ENCODE results near the gene GALNT9.
"Not testable (repeated sequence)": the region's sequence is repeated elsewhere in the genome, so short reads cannot be mapped to it uniquely, and the experiment has no call there.

The GALNT9 gene

DNA sequence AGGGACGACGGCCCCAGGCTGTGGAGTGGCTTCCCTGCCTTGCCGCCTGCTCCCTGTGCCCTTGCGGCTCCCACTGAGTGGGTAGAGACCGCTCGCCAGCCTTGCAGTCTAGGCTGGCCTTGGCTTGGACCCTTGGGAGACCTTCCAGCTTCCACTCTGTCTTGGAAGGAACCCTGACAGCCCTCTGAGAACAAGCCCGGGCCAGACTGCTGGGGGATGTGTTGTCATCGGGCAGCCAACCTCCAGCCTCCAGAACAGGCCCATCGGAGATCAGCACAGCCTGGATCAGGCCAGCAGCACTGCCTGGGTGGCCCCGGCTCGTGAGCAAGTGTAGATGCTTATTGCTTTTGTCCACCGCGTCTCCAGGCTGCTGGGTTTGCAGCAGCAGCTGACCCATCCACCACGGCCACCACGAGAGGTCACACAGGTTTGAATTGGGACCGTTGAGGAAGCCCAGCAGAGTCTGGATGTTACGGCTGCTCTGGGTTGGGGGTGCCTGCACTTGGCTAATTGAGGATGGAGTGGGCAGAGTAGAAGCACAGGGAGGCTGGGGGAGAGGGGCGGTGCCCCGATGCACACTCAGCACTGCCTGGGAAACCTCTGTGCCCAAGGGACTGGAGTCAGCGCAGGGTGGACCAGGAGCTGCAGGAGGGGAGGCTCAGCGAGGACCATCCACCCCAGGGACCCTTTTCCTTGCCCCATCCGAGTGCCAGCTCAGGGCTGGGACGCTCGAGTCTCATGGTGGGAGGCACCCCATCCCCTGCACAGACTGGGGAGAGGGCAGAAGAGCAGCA is 129.7 kb downstream of the GALNT9 start:
- DNase-seq (ENCODE audit: low read depth, low spot score) = no peak

DNA sequence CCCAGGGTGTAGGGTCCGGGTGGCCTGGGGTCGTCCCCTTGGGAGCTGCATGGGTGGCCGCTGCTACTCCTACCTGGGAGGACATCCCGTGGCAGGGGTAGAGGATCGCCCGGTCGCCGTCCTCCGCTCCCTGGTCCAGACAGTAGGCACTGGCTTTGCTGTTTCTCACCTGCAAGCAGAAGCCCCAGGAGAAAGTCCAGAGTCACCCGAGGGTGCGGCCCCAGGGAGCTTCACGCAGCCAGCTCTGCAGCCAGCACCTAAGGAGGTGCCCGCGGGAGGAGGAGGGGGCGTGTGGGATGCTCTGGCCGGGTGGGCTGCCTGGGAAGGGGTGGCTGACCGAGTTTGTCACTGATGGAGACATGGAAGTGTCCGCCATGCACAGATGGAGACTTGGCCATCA is 130.3 kb downstream of the GALNT9 start:
- no peak for DNase-seq (ENCODE audit: low read depth, low spot score)

DNA sequence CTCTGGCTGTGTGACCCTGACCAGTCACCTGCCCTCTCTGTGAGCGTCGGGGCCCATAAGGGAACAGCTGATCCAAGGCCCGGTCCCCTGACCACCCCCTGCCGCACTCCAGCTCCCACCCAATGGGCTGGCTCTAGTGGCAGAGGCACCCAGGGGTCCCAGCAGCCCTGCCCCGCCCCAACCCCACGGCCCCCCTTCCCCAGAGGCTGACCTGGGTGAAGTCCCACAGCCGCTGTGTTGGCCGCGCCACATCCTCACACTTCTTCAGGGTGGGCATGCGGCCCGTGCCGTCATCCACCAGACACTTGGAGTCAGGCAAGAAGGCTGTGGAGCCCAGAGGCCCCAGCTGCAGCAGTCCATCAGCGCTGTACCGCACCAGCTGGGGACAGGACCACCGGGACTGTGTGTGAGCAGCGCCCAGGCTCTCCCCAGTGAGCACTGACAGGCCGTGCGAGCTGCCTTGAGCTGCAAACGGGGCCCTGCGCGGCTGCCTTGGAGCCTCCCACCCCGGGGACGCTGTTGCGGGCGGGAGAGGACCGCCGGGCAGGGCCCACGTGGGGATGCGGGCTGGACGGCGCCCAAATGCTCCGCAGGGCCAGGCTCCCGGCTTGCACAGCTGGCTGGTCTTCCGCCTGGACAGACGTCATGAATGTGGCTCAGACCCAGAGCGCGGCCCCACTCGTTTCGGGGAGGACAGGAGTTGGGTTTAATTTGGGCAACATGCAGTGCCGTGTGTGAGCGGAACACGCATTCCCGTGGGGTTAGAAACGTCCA is 131.6 kb downstream of the GALNT9 start:
- DNase-seq (ENCODE audit: low read depth, low spot score) = no peak

DNA sequence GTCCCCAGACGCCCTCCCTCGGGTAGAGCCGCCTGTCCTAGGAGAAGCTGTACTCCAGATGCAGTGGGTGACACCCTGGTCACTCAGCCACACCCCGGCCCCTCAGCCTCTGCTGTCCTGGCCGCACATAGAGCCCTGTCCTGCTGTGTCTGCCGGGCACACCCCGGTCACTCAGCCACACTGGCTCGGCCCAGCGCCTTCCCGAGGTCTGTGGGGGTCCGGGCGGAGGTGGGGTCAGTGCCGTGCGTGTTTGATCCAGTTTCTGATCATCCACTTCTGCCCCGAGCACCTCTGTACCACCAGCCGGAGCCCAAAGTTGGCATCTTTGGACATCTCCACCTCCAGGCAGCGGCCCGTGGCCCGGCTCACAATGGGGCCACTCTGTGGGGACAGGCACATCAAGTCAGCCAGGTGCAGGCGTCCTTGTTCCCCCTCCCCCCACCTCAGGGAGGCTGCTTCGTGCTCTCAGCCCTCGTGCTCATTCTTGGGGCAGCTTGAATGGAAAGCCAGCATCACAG is 132.5 kb downstream of the GALNT9 start:
- DNase-seq (ENCODE audit: low read depth, low spot score) = no peak

DNA sequence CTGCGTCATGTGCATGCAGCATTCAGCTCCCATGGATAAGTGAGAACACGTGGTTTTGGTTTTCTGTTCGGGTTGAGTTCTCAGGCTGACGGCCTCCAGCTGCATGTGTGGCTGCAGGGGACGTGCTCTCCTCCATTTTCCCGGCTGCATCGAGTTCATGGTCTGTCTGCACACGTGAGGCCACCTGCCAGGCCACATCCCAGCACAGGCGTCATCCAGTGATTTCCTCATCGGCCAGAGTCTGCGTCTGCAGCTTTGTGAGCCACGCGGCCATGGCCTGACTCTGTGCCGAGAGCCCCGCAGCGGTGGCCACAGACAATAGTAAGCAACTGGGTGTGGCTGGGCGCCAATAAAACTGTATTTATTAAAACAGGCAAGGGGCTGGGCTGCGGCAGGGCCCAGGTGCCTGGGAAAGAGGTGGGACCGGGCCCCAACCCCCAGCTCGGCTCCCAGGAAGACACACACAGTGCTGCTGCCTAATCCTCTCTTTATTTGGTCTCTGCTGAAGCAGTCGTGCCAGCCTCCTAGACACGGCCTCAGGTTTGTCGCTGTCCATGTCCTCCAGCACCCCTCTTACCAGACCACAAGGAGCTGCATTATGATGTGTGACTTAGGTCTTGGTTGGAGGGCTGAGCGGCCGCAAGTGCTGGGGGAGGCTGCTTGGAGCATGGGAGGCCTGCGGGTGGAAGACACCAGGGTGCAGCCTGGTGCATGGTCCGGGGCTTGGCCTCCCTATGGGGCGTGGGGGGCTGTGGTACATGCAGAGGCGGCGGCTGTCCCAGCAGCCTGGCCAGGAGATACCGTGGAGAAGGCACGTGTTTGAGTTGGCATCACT is 133.1 kb downstream of the GALNT9 start:
- DNase-seq (ENCODE audit: low read depth, low spot score) = no peak

DNA sequence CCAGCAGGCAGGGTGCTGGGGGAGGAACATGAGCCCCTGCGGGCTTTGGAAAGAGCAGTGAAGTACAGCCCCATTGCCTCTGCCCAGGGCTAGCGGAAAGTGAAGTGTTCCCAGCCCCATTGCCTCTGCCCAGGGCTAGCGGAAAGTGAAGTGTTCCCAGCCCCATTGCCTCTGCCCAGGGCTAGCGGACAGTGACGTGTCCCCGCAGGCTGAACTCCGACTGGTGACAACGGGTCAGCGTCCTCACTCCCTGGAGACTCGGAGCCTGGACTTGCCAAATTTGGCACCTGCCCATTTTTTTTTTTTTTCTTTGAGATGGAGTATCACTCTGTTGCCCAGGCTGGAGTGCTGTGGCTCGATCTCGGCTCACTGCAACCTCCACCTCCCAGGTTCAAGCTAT is 134.1 kb downstream of the GALNT9 start:
- not testable (repeated sequence) for DNase-seq (ENCODE audit: low read depth, low spot score)

DNA sequence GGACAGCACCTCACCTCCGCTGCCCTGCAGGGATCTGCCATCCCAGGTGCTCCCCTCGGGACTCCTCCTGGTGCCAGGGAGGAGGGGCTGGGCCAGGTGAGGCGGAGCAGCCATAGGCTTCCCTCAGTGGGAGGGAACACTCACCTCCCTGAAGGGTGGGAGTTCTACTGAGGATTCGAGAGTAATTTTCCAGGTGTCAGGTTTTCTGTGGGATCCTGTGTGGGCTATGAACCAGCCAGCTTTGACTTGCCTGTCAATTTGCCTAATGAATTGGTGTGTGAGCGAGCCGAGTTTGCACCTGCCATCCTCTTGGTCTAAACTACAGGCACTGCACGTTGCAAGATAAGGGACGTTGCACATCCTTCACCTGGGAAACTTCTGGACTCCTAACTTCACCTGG is 134.8 kb downstream of the GALNT9 start:
- DNase-seq (ENCODE audit: low read depth, low spot score) = no peak

DNA sequence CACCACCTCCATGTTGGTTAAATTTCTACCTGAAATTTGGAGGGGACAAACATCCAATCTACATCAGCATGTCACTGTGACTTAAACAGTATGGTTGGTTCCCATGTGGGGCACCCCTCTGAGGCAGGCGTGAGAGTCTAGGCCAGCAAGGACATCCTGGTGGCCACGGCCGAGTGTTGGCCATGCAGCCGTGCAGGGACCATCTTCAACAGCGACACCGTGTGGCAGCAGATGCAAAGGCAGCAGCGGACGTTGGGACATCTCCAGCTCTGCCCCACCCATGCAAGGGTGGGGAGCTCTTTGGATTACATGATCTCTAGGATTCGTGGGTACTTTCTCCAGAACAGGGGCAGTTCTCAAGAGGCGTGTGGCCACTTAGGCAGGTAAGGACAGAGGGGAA is 135.3 kb downstream of the GALNT9 start:
- no peak for DNase-seq (ENCODE audit: low read depth, low spot score)

DNA sequence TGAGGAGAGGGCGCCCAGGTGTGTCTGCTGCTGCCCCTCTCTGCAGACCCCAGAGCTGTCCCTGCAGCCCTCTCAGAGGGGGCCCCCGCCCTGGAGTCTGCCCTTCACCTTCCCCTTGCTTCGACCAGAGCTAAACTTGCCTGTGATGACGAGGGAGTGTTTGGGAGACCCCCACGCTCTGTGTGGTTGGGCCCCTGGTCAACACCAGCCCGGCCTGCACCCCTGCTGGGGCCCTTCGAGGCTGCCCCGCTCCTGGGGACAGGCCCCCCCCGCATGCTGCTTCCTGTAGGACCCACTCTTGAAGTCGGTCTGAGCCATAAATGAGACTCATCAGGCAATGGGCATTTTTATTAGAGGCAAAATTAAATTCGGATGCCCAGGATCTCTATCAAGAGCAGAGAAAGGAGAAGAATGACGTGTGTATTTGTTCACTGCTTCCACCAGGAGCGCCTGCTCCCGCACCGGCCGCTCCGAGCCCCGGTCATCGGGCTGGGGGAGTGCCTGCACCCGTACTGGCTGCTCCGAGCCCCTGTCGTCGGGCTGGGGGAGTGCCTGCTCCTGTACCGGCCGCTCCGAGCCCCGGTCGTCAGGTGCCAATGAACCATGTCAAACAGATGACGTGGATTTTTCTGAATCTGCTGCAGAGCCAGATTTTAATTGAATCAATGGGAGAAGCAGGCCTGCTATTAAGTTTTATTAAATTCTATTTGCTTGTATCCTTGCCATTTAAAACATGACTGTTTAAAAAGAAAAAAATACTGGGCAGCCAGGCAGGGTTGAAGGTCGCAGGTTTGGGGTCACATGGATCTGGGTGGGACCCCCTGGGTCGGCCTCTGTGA is 137.5 kb downstream of the GALNT9 start:
- no peak for DNase-seq (ENCODE audit: low read depth, low spot score)

DNA sequence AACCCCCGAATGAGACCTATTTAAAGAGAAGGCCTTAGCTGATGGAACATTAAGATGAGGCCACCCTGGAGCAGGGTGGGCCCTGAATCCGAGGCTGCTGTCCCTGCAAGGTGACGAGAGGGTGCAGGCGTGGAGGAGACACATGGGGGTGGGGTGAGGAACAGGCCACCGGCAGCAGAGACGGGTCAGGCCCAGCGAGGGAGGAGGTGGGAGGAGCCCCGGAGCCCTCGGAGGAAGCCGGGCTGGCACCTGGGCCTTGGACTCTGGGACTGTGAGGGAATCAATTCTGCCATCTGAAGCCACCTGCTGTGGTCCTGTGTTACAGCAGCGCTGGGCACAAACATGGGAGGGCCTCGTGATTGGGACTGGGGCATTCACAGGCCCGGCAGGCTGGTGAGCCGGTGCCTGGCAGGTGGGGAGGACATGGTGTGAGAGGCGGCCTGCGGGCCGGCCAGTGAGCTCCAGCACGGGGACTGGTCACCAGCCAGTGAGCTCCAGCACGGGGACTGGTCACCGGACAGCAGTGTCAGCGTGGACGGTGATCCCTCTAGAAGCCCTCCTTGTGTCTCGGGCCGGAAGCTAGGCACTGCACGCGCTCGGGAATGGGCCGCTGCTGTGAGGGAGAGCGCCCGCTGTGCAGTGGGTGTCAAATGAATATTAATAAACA is 138.4 kb downstream of the GALNT9 start:
- no peak for DNase-seq (ENCODE audit: low read depth, low spot score)

DNA sequence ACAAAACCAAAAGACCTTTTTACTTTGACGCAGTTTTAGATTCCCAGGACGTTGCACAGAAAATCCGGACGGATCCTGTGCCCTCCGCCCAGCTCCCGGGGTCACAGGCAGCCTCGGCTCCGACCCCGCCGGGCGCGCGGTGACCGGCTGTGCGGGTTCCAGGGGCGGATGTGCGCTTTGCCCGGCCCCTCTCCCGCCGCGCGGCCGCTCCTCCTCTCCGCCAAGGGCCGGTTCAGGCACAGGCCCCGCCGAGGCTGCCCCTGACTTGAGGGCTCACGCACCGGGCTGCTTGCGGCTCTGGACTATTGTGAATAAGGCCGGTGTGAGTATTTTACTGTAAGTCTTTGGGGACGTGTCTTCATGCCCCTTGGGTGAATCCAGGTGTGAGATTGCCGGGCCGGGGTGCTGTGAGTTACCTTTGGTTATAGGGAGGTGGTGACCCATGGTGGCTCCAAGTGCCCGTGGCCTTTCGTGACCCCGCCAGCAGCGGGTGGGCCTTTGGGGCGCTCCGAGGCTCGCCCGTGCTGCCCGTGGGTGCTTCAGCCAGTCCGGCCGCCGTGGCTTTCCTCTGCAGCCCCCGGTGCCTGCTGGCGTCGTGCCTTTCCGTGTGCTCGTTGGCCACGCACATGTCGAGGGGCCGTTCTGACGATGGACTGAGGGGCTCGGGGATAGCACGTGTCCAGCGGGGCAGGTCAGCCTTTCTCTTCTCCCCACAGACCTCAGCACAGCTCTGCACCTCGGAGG is 139.2 kb downstream of the GALNT9 start:
- peak; percentile 48 for DNase-seq (ENCODE audit: low read depth, low spot score)

DNA sequence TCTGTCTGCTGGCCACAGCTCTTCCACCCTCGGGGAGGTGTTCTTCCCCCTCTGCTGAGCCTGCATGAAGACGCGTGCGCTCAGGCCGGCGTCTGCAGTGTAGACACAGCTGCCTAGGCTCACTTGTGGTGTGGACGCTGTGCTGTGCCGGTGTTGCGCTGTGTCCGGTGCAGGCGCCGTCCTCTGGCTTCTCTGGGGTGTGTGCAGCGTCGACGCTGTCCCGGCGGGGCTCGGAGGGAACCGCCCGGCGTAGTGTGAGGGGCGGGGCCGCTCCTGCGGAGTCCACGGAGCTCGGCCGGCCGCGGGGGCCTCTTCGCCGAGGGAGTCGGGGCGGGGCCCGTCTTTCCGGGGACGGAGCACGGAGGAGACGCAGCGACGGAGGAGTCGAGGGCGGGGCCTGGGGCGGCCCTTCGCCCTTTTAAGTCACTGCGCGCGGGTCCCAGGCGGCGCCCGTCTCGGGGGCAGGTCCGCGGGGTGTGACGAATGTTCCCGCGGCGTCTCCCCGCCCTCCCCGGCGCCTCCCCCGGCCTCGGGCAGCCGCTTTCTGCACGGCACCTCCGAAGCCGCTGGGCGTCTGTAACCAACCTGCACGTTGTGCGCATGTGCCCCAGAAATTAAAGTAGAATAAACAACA is 139.9 kb downstream of the GALNT9 start:
- DNase-seq (ENCODE audit: low read depth, low spot score) = peak; percentile 59

DNA sequence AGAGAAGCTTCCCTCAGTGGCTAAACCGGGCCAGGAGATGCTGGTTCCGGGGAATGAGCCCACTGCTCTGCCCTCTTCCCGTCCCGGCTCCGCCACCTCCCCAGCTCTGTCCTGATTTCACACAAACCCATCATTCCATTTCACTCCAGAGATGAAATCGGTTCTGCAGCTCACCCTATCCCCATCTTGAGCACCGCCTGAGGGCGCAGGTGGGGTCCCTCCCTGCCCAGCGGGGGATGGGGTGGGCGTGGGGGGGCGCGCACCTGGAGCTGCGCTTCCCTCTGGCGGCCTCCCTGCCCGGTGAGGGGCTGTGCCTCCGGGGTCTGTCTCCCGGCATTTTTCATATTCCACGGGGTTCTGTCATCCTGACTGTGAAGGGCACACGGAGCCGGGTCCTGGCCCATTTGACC is 140.5 kb downstream of the GALNT9 start:
- no peak for DNase-seq (ENCODE audit: low read depth, low spot score)

DNA sequence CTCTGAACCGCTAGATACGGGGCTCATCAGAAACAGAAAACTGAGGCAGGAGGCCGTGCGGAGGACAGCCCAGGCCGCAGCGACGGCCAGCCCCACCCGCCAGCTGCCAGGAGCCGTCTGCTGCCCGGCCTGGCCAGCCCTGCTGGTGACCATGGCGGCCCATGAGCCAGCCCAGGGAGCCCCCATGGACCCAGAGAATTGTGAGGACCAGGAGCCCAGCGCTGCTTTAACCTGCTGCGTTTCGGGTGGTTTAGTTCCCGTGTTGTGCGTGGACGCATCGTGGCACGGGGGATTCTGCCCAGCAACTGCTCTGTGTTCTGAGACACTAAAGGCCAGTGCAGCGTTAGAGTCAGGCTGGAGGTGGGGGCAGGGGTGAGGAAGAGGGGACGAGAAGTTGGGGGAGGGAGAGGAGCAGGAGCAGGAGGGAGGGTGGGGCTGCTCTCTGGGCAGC is 140.9 kb downstream of the GALNT9 start:
- DNase-seq (ENCODE audit: low read depth, low spot score) = no peak

DNA sequence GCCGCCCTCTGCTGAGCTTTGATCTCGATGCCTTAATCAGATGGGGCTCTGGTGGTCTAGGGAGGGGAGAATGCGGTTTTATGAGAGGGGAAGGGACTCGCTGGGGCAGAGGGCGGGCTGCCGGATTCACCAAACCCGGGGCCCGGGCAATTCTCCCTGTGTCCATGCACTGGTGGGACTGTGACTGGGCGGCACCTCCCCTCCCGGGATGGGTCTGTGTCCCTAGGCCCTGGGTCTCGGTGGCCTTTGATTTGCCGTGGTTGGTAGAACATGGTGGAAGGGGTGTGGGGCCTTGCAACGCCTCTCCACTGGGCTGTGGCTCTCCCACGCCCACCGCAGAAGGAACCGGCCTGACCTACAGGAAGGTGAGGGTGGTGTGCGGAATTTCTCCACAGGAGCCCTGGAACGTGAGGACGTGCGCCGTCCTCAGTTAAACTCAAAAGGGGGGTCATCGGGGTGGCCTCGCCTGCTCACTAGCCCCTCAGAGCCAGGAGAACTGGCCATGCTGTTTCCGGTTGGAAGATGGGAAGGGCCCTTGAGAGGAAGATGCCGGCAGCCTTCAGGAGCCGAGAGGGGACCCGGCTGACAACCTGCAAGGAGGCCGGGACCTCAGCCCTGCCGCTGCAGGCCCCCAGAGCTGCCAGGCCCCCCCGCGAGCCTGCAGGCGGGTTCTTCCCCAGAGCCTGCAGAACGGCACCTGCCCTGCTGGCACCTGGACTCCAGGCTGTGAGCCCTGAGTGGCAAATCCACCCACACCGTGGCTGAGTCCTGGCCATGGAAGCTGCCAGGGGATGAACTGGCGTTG is 141.5 kb downstream of the GALNT9 start:
- DNase-seq (ENCODE audit: low read depth, low spot score) = no peak

DNA sequence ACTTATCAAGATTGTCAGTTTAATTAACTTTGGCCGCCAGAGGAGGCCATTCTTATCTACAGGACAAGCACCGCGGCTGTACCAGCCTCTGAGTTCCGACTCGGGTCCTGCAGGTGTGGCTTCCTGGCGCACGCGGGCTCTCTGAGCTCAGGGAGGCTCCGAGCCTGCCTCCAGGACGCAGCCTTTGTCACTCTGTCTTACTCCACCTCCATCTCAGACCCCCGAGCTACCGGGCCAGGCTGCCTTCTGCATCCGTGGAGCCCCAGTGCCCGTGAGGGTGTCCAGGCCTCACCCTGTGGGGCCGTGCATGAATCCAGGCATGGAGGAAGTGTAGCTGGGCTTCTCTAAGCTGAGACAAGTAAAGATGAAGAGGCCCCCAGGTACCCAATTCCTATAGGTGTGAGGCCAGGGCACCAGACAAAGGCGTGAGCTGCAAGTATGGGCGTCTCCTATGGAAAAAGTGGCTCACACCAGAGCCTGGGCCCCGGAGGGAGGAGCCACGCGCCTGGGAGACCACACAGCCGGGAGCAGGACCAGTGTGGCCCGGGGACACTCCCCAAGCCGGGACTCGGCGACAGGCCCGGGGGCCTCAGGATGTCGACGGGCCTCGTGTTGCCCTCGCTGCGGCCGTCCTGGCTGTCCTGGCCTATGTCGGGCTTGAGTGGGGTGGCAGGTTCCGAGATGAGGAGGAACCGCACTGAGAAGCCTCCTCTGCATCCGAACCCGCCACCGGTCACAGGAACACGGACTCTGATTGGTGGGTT is 142.3 kb downstream of the GALNT9 start:
- no peak for DNase-seq (ENCODE audit: low read depth, low spot score)

DNA sequence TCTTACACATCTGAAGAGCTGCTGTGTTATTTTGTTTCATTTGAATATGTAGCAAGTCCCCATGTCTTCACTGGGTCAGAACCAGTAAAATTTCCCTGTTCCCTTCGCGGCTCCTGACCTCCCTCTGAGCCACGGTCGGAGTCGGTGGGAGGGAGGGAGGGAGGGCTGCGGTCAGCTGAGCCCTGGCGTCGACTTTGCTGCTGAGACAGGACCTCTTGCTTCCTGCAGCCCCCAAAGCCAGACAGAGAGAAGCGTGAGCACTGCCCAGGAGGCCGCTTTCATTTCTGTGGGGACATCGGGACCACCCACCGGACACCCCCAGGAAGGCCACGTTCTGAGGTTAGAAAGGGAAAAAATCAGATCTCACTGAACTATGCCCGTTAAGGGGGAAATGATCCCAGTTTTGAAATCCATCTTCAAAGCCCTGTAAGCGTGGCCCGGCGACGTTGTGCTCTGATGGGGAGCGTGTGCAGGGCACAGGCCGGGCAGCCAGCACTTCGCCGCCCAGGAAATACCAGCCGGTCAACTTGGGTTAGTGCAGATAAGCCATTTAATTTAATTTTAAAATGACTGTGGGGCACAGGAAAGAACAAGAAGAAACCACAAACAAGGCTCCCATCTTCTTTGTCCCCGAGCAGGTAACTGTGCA is 143.1 kb downstream of the GALNT9 start:
- no peak for DNase-seq (ENCODE audit: low read depth, low spot score)
